Measurements from ENCODE around the gene SMIM20.
"Not testable (repeated sequence)": the region's sequence is repeated elsewhere in the genome, so short reads cannot be mapped to it uniquely, and the experiment has no call there.

SMIM20 gene

GRCh38 chr4:25913851-25914669, at the start of gene SMIM20:
Gene SMIM20 (plus strand): TSS chr4:25914220. CDS start chr4:25914314, 94 bp downstream.
- peak; percentile 82 to 86 (median 85) for DNase-seq (ENCODE audit: low read depth in 2 of 3, low spot score in 1 of 3)

- DNase-seq (ENCODE audit: low read depth in 2 of 3, low spot score in 1 of 3), result no peak
These were observed 48.4 kb upstream of the SMIM20 start for GRCh38 chr4:25865586-25865985.

DNA sequence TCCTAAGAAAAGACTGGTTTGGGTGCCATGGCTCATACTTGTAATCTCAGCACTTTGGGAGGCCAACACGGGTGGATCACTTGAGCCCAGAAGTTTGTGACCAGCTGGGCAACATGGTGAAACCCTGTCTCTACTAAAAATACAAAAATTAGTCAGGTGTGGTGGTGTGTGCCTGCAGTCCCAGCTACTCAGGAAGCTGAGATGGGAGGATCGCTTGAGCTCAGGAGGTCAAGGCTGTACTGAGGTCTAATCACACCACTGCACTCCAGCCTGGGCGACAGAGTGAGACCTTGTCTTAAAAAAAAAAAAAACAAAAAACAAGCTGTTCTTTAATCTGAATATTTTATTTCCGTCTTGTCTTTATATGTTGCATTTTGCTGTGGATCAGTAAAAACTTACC, 47.6 kb upstream of the SMIM20 start:
- DNase-seq (ENCODE audit: low read depth in 2 of 3, low spot score in 1 of 3), result not testable (repeated sequence)

GRCh38 chr4:25867781-25868294, 46.2 kb upstream of the SMIM20 start:
- no peak for DNase-seq (ENCODE audit: low read depth in 2 of 3, low spot score in 1 of 3)

GRCh38 chr4:25870081-25870480, 43.9 kb upstream of the SMIM20 start:
- DNase-seq (ENCODE audit: low read depth in 2 of 3, low spot score in 1 of 3), result no peak

- DNase-seq (ENCODE audit: low read depth in 2 of 3, low spot score in 1 of 3), result no peak
These were observed 41.0 kb upstream of the SMIM20 start for GRCh38 chr4:25872851-25873631.

DNA sequence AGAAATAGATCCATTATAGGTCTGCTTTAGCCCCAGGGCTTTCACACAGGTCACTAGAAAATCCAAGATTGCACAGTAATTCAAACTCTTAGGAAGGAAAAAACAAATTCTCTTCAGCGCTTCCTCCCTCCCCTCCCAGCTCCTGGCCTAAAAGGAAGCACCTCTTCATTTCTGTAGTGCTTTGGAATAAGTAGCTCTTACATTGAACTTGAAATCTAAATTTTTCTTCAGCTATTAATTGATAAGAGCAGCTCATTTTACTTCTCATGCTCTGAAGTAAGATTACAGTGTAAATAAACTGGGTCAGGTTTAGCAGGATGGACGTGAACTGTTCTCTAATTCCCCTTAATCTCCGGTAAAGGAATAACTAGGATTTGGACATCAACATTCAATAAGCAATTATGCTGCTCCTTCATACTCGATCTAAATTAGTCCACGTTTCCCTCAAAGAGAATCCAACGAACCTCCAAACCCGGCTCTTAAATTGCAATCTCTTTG, 40.3 kb upstream of the SMIM20 start:
- no peak for DNase-seq (ENCODE audit: low read depth in 2 of 3, low spot score in 1 of 3)

DNA sequence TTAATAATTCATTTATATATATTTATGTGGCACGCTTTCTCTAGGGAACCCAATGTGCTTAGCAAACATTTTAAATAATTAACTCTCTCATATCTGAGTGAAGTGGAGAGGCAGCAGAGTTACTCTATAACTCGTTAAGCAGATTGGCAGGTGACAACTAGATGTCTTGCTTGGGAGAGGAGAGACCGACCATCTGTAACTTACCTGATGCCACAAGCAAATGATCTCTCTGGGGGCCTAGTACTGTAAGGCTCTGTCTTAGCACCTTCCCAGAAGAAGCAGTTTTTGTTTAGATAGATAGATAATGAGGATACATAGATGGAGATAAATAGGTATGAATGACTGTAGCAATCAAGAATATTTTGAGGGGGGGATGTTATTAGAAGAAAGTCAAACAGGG, 39.4 kb upstream of the SMIM20 start:
- no peak for DNase-seq (ENCODE audit: low read depth in 2 of 3, low spot score in 1 of 3)

DNA sequence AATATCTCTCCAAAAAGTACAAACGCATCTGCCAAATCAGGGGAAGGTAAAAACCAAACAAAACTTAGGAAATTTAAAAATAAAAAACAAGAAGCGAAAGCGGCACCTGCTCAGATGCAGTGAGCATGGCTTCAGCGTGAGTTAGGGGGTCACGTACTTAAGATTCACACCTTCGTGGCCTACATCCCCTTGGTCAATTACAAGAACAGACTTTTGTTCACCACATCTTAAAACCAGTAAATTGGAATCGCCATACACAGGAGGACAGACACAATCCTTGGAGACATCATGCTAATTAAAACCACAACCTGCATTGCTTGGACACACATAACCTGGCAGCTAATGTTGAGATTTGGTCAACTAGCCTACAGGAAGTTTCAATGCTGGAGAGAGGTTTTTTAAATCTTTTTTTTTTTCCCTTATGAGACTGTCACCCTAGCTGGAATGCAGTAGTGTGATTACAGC, 38.7 kb upstream of the SMIM20 start:
- no peak for DNase-seq (ENCODE audit: low read depth in 2 of 3, low spot score in 1 of 3)

GRCh38 chr4:25878676-25879075, 35.3 kb upstream of the SMIM20 start:
- no peak for DNase-seq (ENCODE audit: low read depth in 2 of 3, low spot score in 1 of 3)

- no peak for DNase-seq (ENCODE audit: low read depth in 2 of 3, low spot score in 1 of 3)
These were observed 34.9 kb upstream of the SMIM20 start for GRCh38 chr4:25879091-25879584.

GRCh38 chr4:25879587-25879986, 34.4 kb upstream of the SMIM20 start:
- no peak for DNase-seq (ENCODE audit: low read depth in 2 of 3, low spot score in 1 of 3)

GRCh38 chr4:25879991-25880651, 33.9 kb upstream of the SMIM20 start:
- DNase-seq (ENCODE audit: low read depth in 2 of 3, low spot score in 1 of 3), result no peak

DNA sequence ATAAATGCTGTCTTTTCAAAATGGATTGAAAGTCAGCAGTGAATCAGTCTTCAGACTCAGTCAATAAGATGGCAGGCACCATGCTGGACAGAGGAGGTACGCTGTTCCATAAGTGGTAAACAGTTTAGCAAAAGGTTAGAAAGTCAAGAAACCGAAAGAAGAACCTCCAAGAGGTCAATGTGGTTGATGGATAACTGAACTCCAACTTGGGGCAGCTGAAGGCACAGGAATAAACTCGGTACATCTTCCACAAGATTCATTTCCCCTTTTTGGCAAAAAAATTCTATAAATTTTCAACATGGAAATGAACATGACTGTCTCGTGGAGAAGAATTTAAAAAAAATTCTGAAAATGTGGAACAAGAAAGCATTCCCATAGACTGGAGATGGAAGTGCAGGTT, 32.8 kb upstream of the SMIM20 start:
- DNase-seq (ENCODE audit: low read depth in 2 of 3, low spot score in 1 of 3), result no peak

GRCh38 chr4:25882226-25882625, 31.8 kb upstream of the SMIM20 start:
- no peak for DNase-seq (ENCODE audit: low read depth in 2 of 3, low spot score in 1 of 3)

DNA sequence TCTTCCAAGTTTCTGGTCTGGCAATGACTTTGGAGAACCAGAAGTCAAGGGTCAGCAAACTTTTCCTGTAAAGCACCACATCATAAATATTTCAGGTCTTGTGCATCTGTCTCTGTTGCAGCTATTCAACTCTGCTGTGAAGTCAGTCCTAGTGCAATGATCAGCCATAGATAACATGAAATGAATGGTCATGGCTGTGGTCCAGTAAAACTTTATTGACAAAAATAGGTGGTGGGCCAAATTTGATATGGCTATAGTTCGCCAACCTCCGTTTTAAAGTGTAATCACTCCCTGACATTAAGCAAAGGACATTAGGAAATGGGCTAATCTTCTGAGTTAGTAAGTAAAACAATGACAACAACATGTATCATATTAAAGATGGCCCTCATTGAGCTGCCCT, 30.5 kb upstream of the SMIM20 start:
- DNase-seq (ENCODE audit: low read depth in 2 of 3, low spot score in 1 of 3), result no peak

GRCh38 chr4:25884031-25884782, 29.8 kb upstream of the SMIM20 start:
- DNase-seq (ENCODE audit: low read depth in 2 of 3, low spot score in 1 of 3), result no peak

DNA sequence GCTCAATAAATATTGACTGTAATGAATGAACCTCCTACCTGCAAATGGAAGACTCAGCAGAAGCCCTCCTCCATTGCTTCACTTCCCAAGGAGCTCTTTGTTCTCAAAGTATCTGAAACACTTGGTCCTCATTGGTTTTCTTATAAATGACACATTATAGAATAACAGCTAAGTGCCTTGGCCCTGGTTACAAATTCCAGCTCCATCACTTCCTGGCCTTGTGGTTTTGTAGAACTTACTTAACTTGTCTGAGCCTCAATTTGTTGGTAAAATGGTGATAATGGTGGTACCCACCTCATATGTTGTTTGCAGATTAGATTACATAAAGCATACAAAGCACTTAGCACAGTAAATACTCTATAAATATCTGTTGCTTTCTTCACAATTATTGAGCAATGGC, 25.2 kb upstream of the SMIM20 start:
- no peak for DNase-seq (ENCODE audit: low read depth in 2 of 3, low spot score in 1 of 3)

GRCh38 chr4:25889589-25890503, 24.2 kb upstream of the SMIM20 start:
- DNase-seq (ENCODE audit: low read depth in 2 of 3, low spot score in 1 of 3), result no peak

Data from stimulated activated CD4-positive, alpha-beta T cell treated with anti-CD3 and anti-CD28 coated beads, Interleukin-12 subunit alpha, Interleukin-12 subunit beta, amount 100 ng/mL, for 48 hours (primary cell).